Osteoblast (primary cell): Measurements from ENCODE around the gene THAP7. TPM values are rescaled to one million over a fixed set of nuclear protein-coding genes. Genes with fewer than 3 reads are reported as not detected.
A peak's percentile ranks its signal among the peaks of the same experiment; 100 is the strongest.

Experiments
- DNase-seq: peaks from one replicate; pipeline ENCODE4 v3.0.0; 2011; ENCODE audit warnings: low spot score, mixed read lengths; ENCODE audit not compliant: insufficient read length; ENCODE audit errors: missing footprints
- H2AFZ ChIP-seq: 2 replicates; pipeline ENCODE4 v1.6.0; 2011; ENCODE audit warnings: mild to moderate bottlenecking, low read length
- H3K27ac ChIP-seq: 2 replicates; pipeline ENCODE4 v1.5.1; 2011; ENCODE audit warnings: mild to moderate bottlenecking, low read depth, low read length, moderate library complexity
- H3K27me3 ChIP-seq: 2 replicates; pipeline ENCODE4 v1.6.0; 2012; ENCODE audit warnings: mild to moderate bottlenecking, control low read depth, inconsistent platforms, low read length, moderate library complexity; ENCODE audit not compliant: insufficient read depth
- H3K36me3 ChIP-seq: 2 replicates; pipeline ENCODE4 v1.5.1; 2011; ENCODE audit warnings: mild to moderate bottlenecking, low read length, control low read depth, moderate library complexity; ENCODE audit not compliant: insufficient read depth
- H3K4me1 ChIP-seq: 2 replicates; pipeline ENCODE4 v1.5.1; 2011; ENCODE audit warnings: mild to moderate bottlenecking, low read length, control low read depth, moderate library complexity; ENCODE audit not compliant: insufficient read depth
- H3K4me2 ChIP-seq: 2 replicates; pipeline ENCODE4 v1.6.0; 2011; ENCODE audit warnings: mild to moderate bottlenecking, low read length; ENCODE audit not compliant: insufficient read depth
- H3K4me3 ChIP-seq: fragments of 200-600 bp; sonication (generic); 3 replicates; pipeline ENCODE4 v1.5.1; 2012; ENCODE audit warnings: mild to moderate bottlenecking, low read length, inconsistent platforms; ENCODE audit not compliant: insufficient read depth
- H3K79me2 ChIP-seq: 2 replicates; pipeline ENCODE4 v1.6.0; 2012; ENCODE audit warnings: mild to moderate bottlenecking, low read length, control low read depth, inconsistent platforms; ENCODE audit not compliant: insufficient read depth
- H3K9me3 ChIP-seq: 2 replicates; pipeline ENCODE4 v1.5.1; 2011; ENCODE audit warnings: low read depth, low read length, control low read depth
- H4K20me1 ChIP-seq: 2 replicates; pipeline ENCODE4 v1.6.0; 2012; ENCODE audit warnings: mild to moderate bottlenecking, low read length, control low read depth; ENCODE audit not compliant: insufficient read depth
- CTCF ChIP-seq: IDR thresholded peaks from 2 replicates; pipeline ENCODE4 v1.5.1; 2011; ENCODE audit warnings: mild to moderate bottlenecking, low read depth, low read length, moderate library complexity; ENCODE audit errors: extremely low read depth
- total RNA-seq: library from RNA; depleted of rRNA; stranded (reverse); fragments of >200 nt; gene quantifications from 2 replicates; pipeline ENCODE4 v1.2.3, GENCODE V29; 2012

THAP7 gene
- total RNA-seq, 1 donor = 24.2 TPM

- no peak overlapping the region for H3K27ac ChIP-seq
- H3K4me1 ChIP-seq = peaks cover 8% of the 10 kb centered on the region
- H2AFZ ChIP-seq = no peak overlapping the region
- H3K27me3 ChIP-seq = peaks cover 26% of the 10 kb centered on the region
- H3K79me2 ChIP-seq = no peaks in the 10 kb centered on the region
- DNase-seq = peak; percentile 96
- no peak for TF ChIP-seq CTCF
- no peaks in the 10 kb centered on the region for H4K20me1 ChIP-seq
- H3K9me3 ChIP-seq = no peaks in the 10 kb centered on the region
- no peak overlapping the region for H3K4me2 ChIP-seq
- H3K36me3 ChIP-seq = no peaks in the 10 kb centered on the region
- no peak overlapping the region for H3K4me3 ChIP-seq
Measured at GRCh38 chr22:21026783-21027692, 25.1 kb upstream of the THAP7 start.

GRCh38 chr22:21025763-21026755, 24.1 kb upstream of the THAP7 start:
- Histone ChIP-seq H3K27ac (no peak overlapping the region), H3K4me3 (no peak overlapping the region), H3K9me3 (no peaks in the 10 kb centered on the region), H3K4me2 (no peak overlapping the region), H3K4me1 (peaks cover 8% of the 10 kb centered on the region), H3K79me2 (no peaks in the 10 kb centered on the region), H3K36me3 (no peaks in the 10 kb centered on the region), H3K27me3 (peaks cover 16% of the 10 kb centered on the region), H4K20me1 (no peaks in the 10 kb centered on the region), H2AFZ (no peak overlapping the region)
- TF ChIP-seq CTCF = no peak
- DNase-seq = peak; percentile 79

GRCh38 chr22:21025266-21025665, 23.3 kb upstream of the THAP7 start:
- Histone ChIP-seq H3K4me1 (peaks cover 8% of the 10 kb centered on the region), H4K20me1 (no peaks in the 10 kb centered on the region), H3K36me3 (no peaks in the 10 kb centered on the region), H3K27me3 (peaks cover 8% of the 10 kb centered on the region), H3K9me3 (no peaks in the 10 kb centered on the region), H3K27ac (no peak overlapping the region), H3K4me2 (no peak overlapping the region), H2AFZ (no peak overlapping the region), H3K79me2 (no peaks in the 10 kb centered on the region), H3K4me3 (no peak overlapping the region)
- no peak for TF ChIP-seq CTCF
- peak; percentile 76 for DNase-seq
